MCF 10A (cell line): ENCODE results near the gene LRRC56. TPM values are rescaled to one million over a fixed set of nuclear protein-coding genes. Genes with fewer than 3 reads are reported as not detected.

Source experiments
- BruUV-seq: library from RNA; stranded (reverse); fragments of 400-500 nt; replicated peaks from 2 replicates; lab custom pipeline; 2021; lab: Mats Ljungman, UMichigan
- CTCF ChIA-PET: fragments of 300-600 bp; sonication (Branson Sonifier 250); formaldehyde crosslinking; extraction: SDS; loops from one replicate; lab custom pipeline; 2021; ENCODE audit warnings: antibody characterized with exemption, inconsistent platforms; lab: Yijun Ruan, JAX
- POLR2A ChIA-PET: fragments of 300-600, 350-650 bp; sonication (Branson Sonifier 250); formaldehyde crosslinking; extraction: SDS; loops from one replicate; lab custom pipeline; 2020; ENCODE audit warnings: antibody characterized with exemption, inconsistent platforms; lab: Yijun Ruan, JAX
- DNase-seq: peaks from one replicate; pipeline ENCODE4 v3.0.0-alpha.2; 2018; ENCODE audit not compliant: unreplicated experiment
- H3K27ac Mint-ChIP-seq: one replicate; pipeline ENCODE4 v1.8.0; 2022; ENCODE audit warnings: mild to moderate bottlenecking, low read depth, mixed read lengths; ENCODE audit not compliant: unreplicated experiment
- H3K27me3 Mint-ChIP-seq: one replicate; pipeline ENCODE4 v1.8.0; 2022; ENCODE audit warnings: mixed read lengths; ENCODE audit not compliant: insufficient read depth, unreplicated experiment
- H3K36me3 Mint-ChIP-seq: one replicate; pipeline ENCODE4 v1.8.0; 2022; ENCODE audit warnings: mild to moderate bottlenecking, moderate library complexity, mixed read lengths; ENCODE audit not compliant: insufficient read depth, unreplicated experiment
- H3K4me1 Mint-ChIP-seq: one replicate; pipeline ENCODE4 v1.8.0; 2022; ENCODE audit warnings: mixed read lengths; ENCODE audit not compliant: insufficient read depth, unreplicated experiment
- H3K4me3 Mint-ChIP-seq: one replicate; pipeline ENCODE4 v1.8.0; 2022; ENCODE audit warnings: mild to moderate bottlenecking, moderate library complexity, mixed read lengths; ENCODE audit not compliant: unreplicated experiment
- H3K9me3 Mint-ChIP-seq: one replicate; pipeline ENCODE4 v1.8.0; 2022; ENCODE audit warnings: mixed read lengths; ENCODE audit not compliant: unreplicated experiment
- CTCF ChIP-seq: fragments of 200-600 bp; IDR thresholded peaks from one replicate; pipeline ENCODE4 v1.8.0; 2022; ENCODE audit warnings: antibody characterized with exemption, mild to moderate bottlenecking; ENCODE audit not compliant: unreplicated experiment
- intact Hi-C: fragments of 100-400 bp; cut with micrococcal nuclease; formaldehyde crosslinking; loops from 2 replicates; pipeline ENCODE4 v1.14.1; 2022
- total RNA-seq: library from RNA; stranded (reverse); gene quantifications from 2 replicates; pipeline ENCODE4 v1.2.3, GENCODE V29; 2022

The LRRC56 gene
- total RNA-seq, 1 experiment from 2014 or later: 0.75 TPM

- intact Hi-C loops: no loop called here
- ChIA-PET POLR2A (interaction anchor here (0.7 to 2.5 kb wide), 13 partner anchors 11 to 227 kb away, joined by 3 to 17 read pairs (median 6); partner anchors contain the start of genes HRAS, PIDD1 and TMEM80), CTCF (interaction anchor here (0.9 kb wide), 1 partner anchor 22 kb away, joined by 3 read pairs; no protein-coding TSS in a partner anchor)
- H3K27me3 Mint-ChIP-seq: no peaks in the 10 kb centered on the region
- peak overlapping the region; percentile 79 for H3K4me3 Mint-ChIP-seq
- no peak overlapping the region for H3K27ac Mint-ChIP-seq
- H3K9me3 Mint-ChIP-seq: no peaks in the 10 kb centered on the region
- TF ChIP-seq CTCF: no peak
- H3K4me1 Mint-ChIP-seq: peaks cover 34% of the 10 kb centered on the region
- no TSS peak for BruUV-seq
- DNase-seq: no peak
- H3K36me3 Mint-ChIP-seq: peaks cover 13% of the 10 kb centered on the region
These were observed 40.2 kb downstream of the LRRC56 start for GRCh38 chr11:577611-577894.

- ChIA-PET CTCF (interaction anchor here (0.6 to 0.9 kb wide), 5 partner anchors 23 to 205 kb away, joined by 3 to 4 read pairs (median 3); no protein-coding TSS in a partner anchor), POLR2A (interaction anchor here (0.6 to 2.5 kb wide), 12 partner anchors 10 to 235 kb away, joined by 3 to 17 read pairs (median 5); partner anchors contain the start of genes HRAS, LMNTD2 and PKP3)
- H3K9me3 Mint-ChIP-seq: no peaks in the 10 kb centered on the region
- peaks cover 34% of the 10 kb centered on the region for H3K4me1 Mint-ChIP-seq
- peaks cover 22% of the 10 kb centered on the region for H3K36me3 Mint-ChIP-seq
- H3K27me3 Mint-ChIP-seq: no peaks in the 10 kb centered on the region
- peak overlapping the region; percentile 79 for H3K4me3 Mint-ChIP-seq
- peak overlapping the region; percentile 49 for H3K27ac Mint-ChIP-seq
- intact Hi-C loops: no loop called here
- BruUV-seq: no TSS peak
- no peak for TF ChIP-seq CTCF
- no peak for DNase-seq
These were observed 41.1 kb downstream of the LRRC56 start for GRCh38 chr11:578276-579035.

- H3K36me3 Mint-ChIP-seq: peaks cover 32% of the 10 kb centered on the region
- no peak overlapping the region for H3K27ac Mint-ChIP-seq
- no TSS peak for BruUV-seq
- CTCF ChIA-PET: interaction anchor here (0.7 kb wide), 1 partner anchor 184 kb away, joined by 3 read pairs; no protein-coding TSS in a partner anchor
- H3K4me3 Mint-ChIP-seq: no peak overlapping the region
- POLR2A ChIA-PET: interaction anchor here (1.3 kb wide), 1 partner anchor 11 kb away, joined by 4 read pairs; no protein-coding TSS in a partner anchor
- no peak for TF ChIP-seq CTCF
- intact Hi-C loops: no loop called here
- no peak for DNase-seq
- H3K27me3 Mint-ChIP-seq: no peaks in the 10 kb centered on the region
- H3K9me3 Mint-ChIP-seq: no peaks in the 10 kb centered on the region
- H3K4me1 Mint-ChIP-seq: peaks cover 25% of the 10 kb centered on the region
These were observed 42.7 kb downstream of the LRRC56 start for GRCh38 chr11:579830-580601.

- ChIA-PET POLR2A (interaction anchor here (1.3 kb wide), 1 partner anchor 13 kb away, joined by 4 read pairs; no protein-coding TSS in a partner anchor), CTCF (interaction anchor here (0.5 to 0.7 kb wide), 3 partner anchors 20 to 860 kb away, joined by 3 read pairs; no protein-coding TSS in a partner anchor)
- DNase-seq: no peak
- Mint-ChIP-seq H3K9me3 (no peaks in the 10 kb centered on the region), H3K27me3 (no peaks in the 10 kb centered on the region), H3K4me3 (no peak overlapping the region), H3K4me1 (peaks cover 23% of the 10 kb centered on the region), H3K36me3 (peaks cover 37% of the 10 kb centered on the region), H3K27ac (no peak overlapping the region)
- no TSS peak for BruUV-seq
- intact Hi-C loops: no loop called here
- TF ChIP-seq CTCF: no peak
These were observed 44.0 kb downstream of the LRRC56 start for GRCh38 chr11:581342-581741.
